ENCODE data around the gene LIF. TPM values are rescaled to one million over a fixed set of nuclear protein-coding genes. Genes with fewer than 3 reads are reported as not detected.
"Not testable (repeated sequence)": the region's sequence is repeated elsewhere in the genome, so short reads cannot be mapped to it uniquely, and the experiment has no call there.

LIF gene
- total RNA-seq, 5 donors from 2014 or later (not counting 1 experiment from before 2014, with no cell fraction given), result 0.26 to 3.3 (median 1.4) TPM

GRCh38 chr22:30220338-30221012 is 26.1 kb downstream of the LIF start:
- Histone ChIP-seq H3K4me3 (ENCODE audit: control insufficient read depth in 1 of 2, extremely low read depth in 1 of 2, low read length in 1 of 2) (peak overlapping the region; percentile 27 to 45), H3K27ac (ENCODE audit: low read length) (peak overlapping the region; percentile 64), H3K27me3 (replicated peaks in 1 of 2; ENCODE audit: control insufficient read depth in 2 of 2, extremely low read depth in 1 of 2, insufficient read depth in 2 of 2, low read length in 1 of 2) (no peaks in the 10 kb centered on the region), H3K36me3 (ENCODE audit: control insufficient read depth in 2 of 2, extremely low read depth in 1 of 2, insufficient read depth in 1 of 2, low read length in 1 of 2) (no peaks in the 10 kb centered on the region), H3K4me1 (ENCODE audit: control insufficient read depth in 1 of 2, extremely low read depth in 1 of 2, insufficient read depth in 2 of 2, low read length in 2 of 2) (peaks cover 22 to 57% of the 10 kb centered on the region in 2 experiments), H3K9me3 (no peaks in the 10 kb centered on the region)
- Mint-ChIP-seq H3K4me1 (peaks cover 54 to 66% (median 60%) of the 10 kb centered on the region in 3 donors), H3K4me3 (peak overlapping the region; percentile 57 to 78 (median 67)), H3K36me3 (no peaks in the 10 kb centered on the region), H3K9me3 (no peaks in the 10 kb centered on the region), H3K27me3 (no peaks in the 10 kb centered on the region), H3K27ac (peak overlapping the region; percentile 85 to 94)
- ATAC-seq (replicated peaks in 1 of 4), result no peak
- ChIA-PET POLR2A (no interaction called here), CTCF (interaction anchor here in 1 of 2 donors (0.9 kb wide), 1 partner anchor 170 kb away, joined by 7 read pairs; no protein-coding TSS in a partner anchor)
- no peak for DNase-seq
- 64% methylated on average over 5 of the region's 7 CpGs for WGBS (ENCODE audit: insufficient coverage)

DNA sequence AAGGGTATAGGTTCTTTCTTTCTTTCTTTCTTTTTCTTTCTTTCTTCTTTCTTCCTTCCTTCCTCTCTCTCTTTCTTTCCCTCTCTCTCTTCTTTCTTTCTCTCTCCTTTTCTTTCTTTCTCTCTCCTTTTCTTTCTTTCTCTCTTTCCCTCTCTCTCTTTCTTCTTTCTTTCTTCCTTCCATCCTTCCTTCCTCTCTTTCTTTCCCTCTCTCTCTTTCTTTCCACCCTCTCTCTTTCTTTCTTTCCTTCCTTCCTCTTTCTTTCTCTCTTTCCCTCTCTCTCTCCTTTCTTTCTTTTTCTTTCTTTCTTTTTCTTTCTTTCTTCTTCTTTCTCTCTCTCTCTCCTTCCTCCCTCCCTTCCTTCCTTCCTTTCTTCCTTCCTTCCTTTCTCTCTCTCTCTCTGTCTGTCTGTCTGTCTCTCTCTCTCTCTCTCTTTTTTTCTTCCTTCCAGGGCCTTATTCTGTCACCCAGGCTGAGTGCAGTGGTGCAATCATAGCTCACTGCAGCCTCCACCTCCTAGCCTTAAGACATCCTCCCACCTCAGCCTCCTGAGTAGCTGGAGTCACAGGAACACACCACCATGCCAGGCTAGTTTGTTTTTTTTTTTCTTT is 26.8 kb downstream of the LIF start:
- no peaks in the 10 kb centered on the region for H3K9me3 ChIP-seq
- no peaks in the 10 kb centered on the region for H3K27me3 ChIP-seq (replicated peaks in 1 of 2; ENCODE audit: control insufficient read depth in 2 of 2, extremely low read depth in 1 of 2, insufficient read depth in 2 of 2, low read length in 1 of 2)
- no peak for ATAC-seq (replicated peaks in 1 of 4)
- Mint-ChIP-seq H3K36me3 (no peaks in the 10 kb centered on the region), H3K27ac (peak overlapping the region; percentile 85 to 94), H3K27me3 (no peaks in the 10 kb centered on the region), H3K9me3 (no peaks in the 10 kb centered on the region), H3K4me3 (peak overlapping the region in 1 of 3 donors; percentile 78), H3K4me1 (peaks cover 48 to 63% (median 58%) of the 10 kb centered on the region in 3 donors)
- ChIA-PET CTCF (interaction anchor here in 1 of 2 donors (0.9 kb wide), 1 partner anchor 171 kb away, joined by 7 read pairs; no protein-coding TSS in a partner anchor), POLR2A (no interaction called here)
- no peak for DNase-seq
- H3K4me3 ChIP-seq (ENCODE audit: control insufficient read depth in 1 of 2, extremely low read depth in 1 of 2, low read length in 1 of 2), result no peak overlapping the region
- no peaks in the 10 kb centered on the region for H3K36me3 ChIP-seq (ENCODE audit: control insufficient read depth in 2 of 2, extremely low read depth in 1 of 2, insufficient read depth in 1 of 2, low read length in 1 of 2)
- peak overlapping the region; percentile 64 for H3K27ac ChIP-seq (ENCODE audit: low read length)
- H3K4me1 ChIP-seq (ENCODE audit: control insufficient read depth in 1 of 2, extremely low read depth in 1 of 2, insufficient read depth in 2 of 2, low read length in 2 of 2), result peaks cover 22 to 50% of the 10 kb centered on the region in 2 experiments

- 100% methylated on average over 2 of the region's 8 CpGs for WGBS (ENCODE audit: insufficient coverage)
- peaks cover 48 to 64% (median 60%) of the 10 kb centered on the region in 3 donors for H3K4me1 Mint-ChIP-seq
- no peak overlapping the region for H3K4me3 ChIP-seq (ENCODE audit: control insufficient read depth in 1 of 2, extremely low read depth in 1 of 2, low read length in 1 of 2)
- DNase-seq (no peak), ATAC-seq (replicated peaks in 1 of 4) (no peak)
- no peaks in the 10 kb centered on the region for H3K36me3 Mint-ChIP-seq
- H3K27me3 ChIP-seq (replicated peaks in 1 of 2; ENCODE audit: control insufficient read depth in 2 of 2, extremely low read depth in 1 of 2, insufficient read depth in 2 of 2, low read length in 1 of 2), result no peaks in the 10 kb centered on the region
- no peaks in the 10 kb centered on the region for H3K9me3 ChIP-seq
- peaks cover 22 to 44% of the 10 kb centered on the region in 2 experiments for H3K4me1 ChIP-seq (ENCODE audit: control insufficient read depth in 1 of 2, extremely low read depth in 1 of 2, insufficient read depth in 2 of 2, low read length in 2 of 2)
- POLR2A ChIA-PET, result no interaction called here
- H3K9me3 Mint-ChIP-seq, result no peaks in the 10 kb centered on the region
- CTCF ChIA-PET, result no interaction called here
- H3K27ac Mint-ChIP-seq, result no peak overlapping the region
- no peak overlapping the region for H3K27ac ChIP-seq (ENCODE audit: low read length)
- H3K4me3 Mint-ChIP-seq, result peak overlapping the region in 1 of 3 donors; percentile 78
- no peaks in the 10 kb centered on the region for H3K27me3 Mint-ChIP-seq
- no peaks in the 10 kb centered on the region for H3K36me3 ChIP-seq (ENCODE audit: control insufficient read depth in 2 of 2, extremely low read depth in 1 of 2, insufficient read depth in 1 of 2, low read length in 1 of 2)
These were observed 27.4 kb downstream of the LIF start for GRCh38 chr22:30219049-30219654.

- peaks cover 22 to 36% of the 10 kb centered on the region in 2 experiments for H3K4me1 ChIP-seq (ENCODE audit: control insufficient read depth in 1 of 2, extremely low read depth in 1 of 2, insufficient read depth in 2 of 2, low read length in 2 of 2)
- 97% methylated on average over 21 of the region's 23 CpGs for WGBS (ENCODE audit: insufficient coverage)
- POLR2A ChIA-PET, result no interaction called here
These were observed 28.6 kb downstream of the LIF start for GRCh38 chr22:30217698-30218560.

GRCh38 chr22:30216710-30217109 is 29.8 kb downstream of the LIF start:
- DNase-seq, result no peak
- H3K9me3 ChIP-seq, result no peaks in the 10 kb centered on the region
- no peak overlapping the region for H3K27ac Mint-ChIP-seq

More at GRCh38 chr22:30217698-30218560, 28.6 kb downstream of the LIF start:
- CTCF ChIA-PET, result no interaction called here
- Mint-ChIP-seq H3K27ac (no peak overlapping the region), H3K36me3 (no peaks in the 10 kb centered on the region), H3K4me3 (no peak overlapping the region), H3K9me3 (no peaks in the 10 kb centered on the region), H3K27me3 (no peaks in the 10 kb centered on the region), H3K4me1 (peaks cover 42 to 60% (median 55%) of the 10 kb centered on the region in 3 donors)
- no peak overlapping the region for H3K4me3 ChIP-seq (ENCODE audit: control insufficient read depth in 1 of 2, extremely low read depth in 1 of 2, low read length in 1 of 2)
- no peaks in the 10 kb centered on the region for H3K9me3 ChIP-seq
- DNase-seq (no peak), ATAC-seq (replicated peaks in 1 of 4) (no peak)
- H3K27me3 ChIP-seq (replicated peaks in 1 of 2; ENCODE audit: control insufficient read depth in 2 of 2, extremely low read depth in 1 of 2, insufficient read depth in 2 of 2, low read length in 1 of 2), result no peaks in the 10 kb centered on the region
- H3K36me3 ChIP-seq (ENCODE audit: control insufficient read depth in 2 of 2, extremely low read depth in 1 of 2, insufficient read depth in 1 of 2, low read length in 1 of 2), result no peaks in the 10 kb centered on the region
- no peak overlapping the region for H3K27ac ChIP-seq (ENCODE audit: low read length)

DNA sequence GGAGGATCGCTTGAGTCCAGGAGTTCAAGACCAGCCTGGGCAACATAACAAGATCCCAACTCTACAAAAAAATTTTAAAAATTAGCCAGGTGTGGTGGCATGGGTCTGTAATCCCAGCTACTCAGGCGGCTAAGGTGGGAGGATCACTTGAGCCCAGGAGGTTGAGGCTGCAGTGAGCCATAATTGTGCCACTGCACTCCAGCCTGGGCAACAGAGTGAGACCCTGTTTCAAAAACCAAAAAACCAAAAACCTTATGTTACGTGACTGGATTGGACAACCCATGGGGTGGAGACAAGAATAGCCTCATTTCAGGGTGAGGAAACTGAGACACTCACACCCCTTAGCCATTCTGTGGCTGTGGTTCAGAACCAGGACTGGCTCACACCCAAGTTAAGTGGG is 30.3 kb downstream of the LIF start:
- ATAC-seq (replicated peaks in 1 of 4); H3K27ac Mint-ChIP-seq; H3K27ac ChIP-seq (ENCODE audit: low read length); H3K9me3 Mint-ChIP-seq; H3K27me3 Mint-ChIP-seq; DNase-seq; CTCF ChIA-PET; H3K4me3 ChIP-seq (ENCODE audit: control insufficient read depth in 1 of 2, extremely low read depth in 1 of 2, low read length in 1 of 2); H3K4me3 Mint-ChIP-seq; POLR2A ChIA-PET; H3K9me3 ChIP-seq; H3K36me3 ChIP-seq (ENCODE audit: control insufficient read depth in 2 of 2, extremely low read depth in 1 of 2, insufficient read depth in 1 of 2, low read length in 1 of 2); H3K27me3 ChIP-seq (replicated peaks in 1 of 2; ENCODE audit: control insufficient read depth in 2 of 2, extremely low read depth in 1 of 2, insufficient read depth in 2 of 2, low read length in 1 of 2); H3K36me3 Mint-ChIP-seq: not testable (repeated sequence)
- WGBS (ENCODE audit: insufficient coverage), result no CpG with 5 or more reads among the region's 3 CpGs
- H3K4me1 ChIP-seq (ENCODE audit: control insufficient read depth in 1 of 2, extremely low read depth in 1 of 2, insufficient read depth in 2 of 2, low read length in 2 of 2), result peaks cover 18 to 23% of the 10 kb centered on the region in 2 experiments
- H3K4me1 Mint-ChIP-seq, result peaks cover 32 to 50% (median 40%) of the 10 kb centered on the region in 3 donors

More at GRCh38 chr22:30216710-30217109, 29.8 kb downstream of the LIF start:
- POLR2A ChIA-PET, result no interaction called here
- H3K4me3 Mint-ChIP-seq, result no peak overlapping the region
- H3K36me3 ChIP-seq (ENCODE audit: control insufficient read depth in 2 of 2, extremely low read depth in 1 of 2, insufficient read depth in 1 of 2, low read length in 1 of 2), result no peaks in the 10 kb centered on the region
- no peaks in the 10 kb centered on the region for H3K27me3 ChIP-seq (replicated peaks in 1 of 2; ENCODE audit: control insufficient read depth in 2 of 2, extremely low read depth in 1 of 2, insufficient read depth in 2 of 2, low read length in 1 of 2)
- 86% methylated on average over 7 of the region's 10 CpGs for WGBS (ENCODE audit: insufficient coverage)
- H3K27me3 Mint-ChIP-seq, result no peaks in the 10 kb centered on the region
- peaks cover 21 to 27% of the 10 kb centered on the region in 2 experiments for H3K4me1 ChIP-seq (ENCODE audit: control insufficient read depth in 1 of 2, extremely low read depth in 1 of 2, insufficient read depth in 2 of 2, low read length in 2 of 2)
- H3K27ac ChIP-seq (ENCODE audit: low read length), result no peak overlapping the region
- H3K4me1 Mint-ChIP-seq, result peaks cover 37 to 55% (median 45%) of the 10 kb centered on the region in 3 donors
- CTCF ChIA-PET, result no interaction called here
- H3K36me3 Mint-ChIP-seq, result no peaks in the 10 kb centered on the region
- no peak overlapping the region for H3K4me3 ChIP-seq (ENCODE audit: control insufficient read depth in 1 of 2, extremely low read depth in 1 of 2, low read length in 1 of 2)
- no peaks in the 10 kb centered on the region for H3K9me3 Mint-ChIP-seq
- ATAC-seq (replicated peaks in 1 of 4), result no peak

Measured in T-cell (primary cell).